Measurements from ENCODE around the gene SMARCC2. TPM values are rescaled to one million over a fixed set of nuclear protein-coding genes. Genes with fewer than 3 reads are reported as not detected.
A peak's percentile ranks its signal among the peaks of the same experiment; 100 is the strongest.

SMARCC2 gene
- total RNA-seq, 6 experiments from 2014 or later = 72.1 to 99.8 (median 87.1) TPM

DNA sequence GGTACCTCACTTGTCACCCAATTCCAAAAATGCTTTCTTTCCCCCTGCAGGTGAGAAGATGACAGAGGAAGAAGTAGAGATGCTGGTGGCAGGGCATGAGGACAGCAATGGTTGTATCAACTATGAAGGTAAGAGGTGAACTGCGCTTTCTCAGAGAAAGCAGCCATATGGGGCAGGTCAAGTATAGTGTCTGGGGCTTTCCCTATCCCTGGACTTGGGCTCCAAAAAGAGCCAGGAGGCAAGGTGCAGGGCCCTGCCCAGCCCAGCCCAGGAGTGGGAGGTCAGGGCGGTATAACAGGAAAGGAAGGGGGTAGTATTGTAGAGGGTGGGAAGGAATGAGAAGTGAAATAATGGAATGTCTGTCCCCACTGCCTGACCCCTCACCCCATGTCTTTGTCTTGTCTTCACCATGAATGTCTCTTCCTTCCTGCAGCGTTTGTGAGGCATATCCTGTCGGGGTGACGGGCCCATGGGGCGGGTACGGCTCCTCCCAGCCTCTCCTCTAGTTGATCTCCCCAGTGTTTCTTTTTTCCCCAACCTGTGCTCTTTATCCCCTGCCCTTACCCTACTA lies 29.0 kb downstream of the SMARCC2 start:
- Mint-ChIP-seq H3K27ac (peak overlapping the region; percentile 96), H3K27me3 (ENCODE audit: insufficient read depth) (peaks cover 36% of the 10 kb centered on the region), H3K9me3 (peaks cover 12% of the 10 kb centered on the region), H3K4me1 (ENCODE audit: low read depth) (peaks cover 41% of the 10 kb centered on the region), H3K36me3 (ENCODE audit: low read depth) (peaks cover 52% of the 10 kb centered on the region), H3K4me3 (peak overlapping the region; percentile 98)
- DNase-seq = peak; percentile 38
- TF ChIP-seq, protein P1, sequence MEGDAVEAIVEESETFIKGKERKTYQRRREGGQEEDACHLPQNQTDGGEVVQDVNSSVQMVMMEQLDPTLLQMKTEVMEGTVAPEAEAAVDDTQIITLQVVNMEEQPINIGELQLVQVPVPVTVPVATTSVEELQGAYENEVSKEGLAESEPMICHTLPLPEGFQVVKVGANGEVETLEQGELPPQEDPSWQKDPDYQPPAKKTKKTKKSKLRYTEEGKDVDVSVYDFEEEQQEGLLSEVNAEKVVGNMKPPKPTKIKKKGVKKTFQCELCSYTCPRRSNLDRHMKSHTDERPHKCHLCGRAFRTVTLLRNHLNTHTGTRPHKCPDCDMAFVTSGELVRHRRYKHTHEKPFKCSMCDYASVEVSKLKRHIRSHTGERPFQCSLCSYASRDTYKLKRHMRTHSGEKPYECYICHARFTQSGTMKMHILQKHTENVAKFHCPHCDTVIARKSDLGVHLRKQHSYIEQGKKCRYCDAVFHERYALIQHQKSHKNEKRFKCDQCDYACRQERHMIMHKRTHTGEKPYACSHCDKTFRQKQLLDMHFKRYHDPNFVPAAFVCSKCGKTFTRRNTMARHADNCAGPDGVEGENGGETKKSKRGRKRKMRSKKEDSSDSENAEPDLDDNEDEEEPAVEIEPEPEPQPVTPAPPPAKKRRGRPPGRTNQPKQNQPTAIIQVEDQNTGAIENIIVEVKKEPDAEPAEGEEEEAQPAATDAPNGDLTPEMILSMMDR (IDR thresholded peaks at IDR 0.05) = no peak

GRCh38 chr12:56159482-56160192 lies 29.6 kb downstream of the SMARCC2 start:
- Mint-ChIP-seq H3K36me3 (ENCODE audit: low read depth) (peaks cover 57% of the 10 kb centered on the region), H3K27ac (peak overlapping the region; percentile 96), H3K9me3 (peaks cover 12% of the 10 kb centered on the region), H3K27me3 (ENCODE audit: insufficient read depth) (peaks cover 31% of the 10 kb centered on the region), H3K4me1 (ENCODE audit: low read depth) (peaks cover 41% of the 10 kb centered on the region), H3K4me3 (peak overlapping the region; percentile 98)
- DNase-seq = no peak
- TF ChIP-seq, protein P1 (IDR thresholded peaks at IDR 0.05) = no peak

- DNase-seq = peak; percentile 64
- Mint-ChIP-seq H3K27me3 (ENCODE audit: insufficient read depth) (peaks cover 29% of the 10 kb centered on the region), H3K36me3 (ENCODE audit: low read depth) (peaks cover 51% of the 10 kb centered on the region), H3K9me3 (peaks cover 12% of the 10 kb centered on the region), H3K27ac (peak overlapping the region; percentile 96), H3K4me1 (ENCODE audit: low read depth) (peaks cover 44% of the 10 kb centered on the region), H3K4me3 (peak overlapping the region; percentile 98)
- TF ChIP-seq, protein P1 (IDR thresholded peaks at IDR 0.05) = no peak
Observed at GRCh38 chr12:56158926-56159461, 30.3 kb downstream of the SMARCC2 start.

- DNase-seq = peak; percentile 97
- Mint-ChIP-seq H3K27me3 (ENCODE audit: insufficient read depth) (peaks cover 25% of the 10 kb centered on the region), H3K36me3 (ENCODE audit: low read depth) (peaks cover 50% of the 10 kb centered on the region), H3K4me1 (ENCODE audit: low read depth) (peaks cover 52% of the 10 kb centered on the region), H3K27ac (peak within 1 kb of the TSS; percentile 96), H3K9me3 (peaks cover 12% of the 10 kb centered on the region), H3K4me3 (peak within 1 kb of the TSS; percentile 98)
- TF ChIP-seq, protein P1 (IDR thresholded peaks at IDR 0.05) = 0 out of 2 replicates have a peak, but pooled peaks have one; percentile 1
Observed at GRCh38 chr12:56158029-56158925, 31.0 kb downstream of the SMARCC2 start, which contains the start of gene MYL6. Gene MYL6 (plus strand): TSS chr12:56158359. CDS start chr12:56158402, 43 bp downstream.

All from HFFc6 (cell line).